Measurements from ENCODE around the gene TNRC6B.
"Not testable (repeated sequence)": the region's sequence is repeated elsewhere in the genome, so short reads cannot be mapped to it uniquely, and the experiment has no call there.

GRCh38 chr22:40222979-40223378 is 45.3 kb downstream of the TNRC6B start:
- TF ChIP-seq CTCF (conservative IDR thresholded peaks at IDR 0.05 in 1 of 2, IDR thresholded peaks at IDR 0.05 in 1 of 2; ENCODE audit: low read depth in 1 of 2, low read length in 2 of 2); EZH2 (IDR thresholded peaks at IDR 0.05; ENCODE audit: low read length, missing control alignments): not testable (repeated sequence)

Data from fibroblast of lung (primary cell).